Neural cell (in vitro differentiated cells): ENCODE data around the gene CCDC158. TPM values are rescaled to one million over a fixed set of nuclear protein-coding genes. Genes with fewer than 3 reads are reported as not detected.

Experiments
- H2AFZ ChIP-seq: fragments of 200-600, 300-800 bp; sonication (generic), shearing (Covaris generic); 2 replicates; pipeline ENCODE4 v1.6.0; 2014; ENCODE audit warnings: low read depth, mild to moderate bottlenecking, antibody characterized with exemption, low read length, moderate library complexity
- H3F3A ChIP-seq: fragments of 200-600 bp; shearing (Covaris generic); 2 replicates; pipeline ENCODE4 v1.6.1; 2016; ENCODE audit warnings: mild to moderate bottlenecking, moderate library complexity, mixed read lengths, antibody characterized with exemption, low read length; ENCODE audit not compliant: insufficient read depth, poor library complexity, severe bottlenecking
- H3K27ac ChIP-seq: fragments of 200-600, 300-800 bp; sonication (generic), shearing (Covaris generic); 2 replicates; pipeline ENCODE4 v1.5.1; 2014; ENCODE audit warnings: mild to moderate bottlenecking, low read length, moderate library complexity
- H3K27me3 ChIP-seq: fragments of 300-800, 200-600 bp; sonication (generic), shearing (Covaris generic); 2 replicates; pipeline ENCODE4 v1.6.0; 2014; ENCODE audit warnings: mild to moderate bottlenecking, low read depth, low read length, moderate library complexity; ENCODE audit not compliant: insufficient read depth
- H3K36me3 ChIP-seq: fragments of 300-800, 200-600 bp; sonication (generic), shearing (Covaris generic); 2 replicates; pipeline ENCODE4 v1.5.1; 2014; ENCODE audit warnings: mild to moderate bottlenecking, antibody characterized with exemption, low read length, moderate library complexity; ENCODE audit not compliant: insufficient read depth
- H3K4me2 ChIP-seq: fragments of 300-800, 200-600 bp; sonication (generic), shearing (Covaris generic); 2 replicates; pipeline ENCODE4 v1.6.0; 2014; ENCODE audit warnings: mild to moderate bottlenecking, low read length
- H3K4me3 ChIP-seq: fragments of 300-800, 200-600 bp; sonication (generic), shearing (Covaris generic); 2 replicates; pipeline ENCODE4 v1.5.1; 2014; ENCODE audit warnings: mild to moderate bottlenecking, low read length, moderate library complexity
- H3K79me2 ChIP-seq: fragments of 200-600 bp; shearing (Covaris generic); replicated peaks from 2 replicates; pipeline ENCODE4 v1.6.0; 2014; ENCODE audit warnings: mild to moderate bottlenecking, low read length, moderate library complexity; ENCODE audit not compliant: insufficient read depth
- H3K9ac ChIP-seq: fragments of 300-800, 200-600 bp; sonication (generic), shearing (Covaris generic); 2 replicates; pipeline ENCODE4 v1.6.1; 2016; ENCODE audit warnings: mild to moderate bottlenecking, low read length, mixed read lengths
- H3K9me2 ChIP-seq: fragments of 200-600 bp; shearing (Covaris generic); 2 replicates; pipeline ENCODE4 v1.6.1; 2016; ENCODE audit warnings: mild to moderate bottlenecking, low read length, mixed read lengths; ENCODE audit not compliant: insufficient read depth
- H3K9me3 ChIP-seq: fragments of 200-600, 300-800 bp; sonication (generic), shearing (Covaris generic); 2 replicates; pipeline ENCODE4 v1.6.1; 2016; ENCODE audit warnings: mild to moderate bottlenecking, mixed run types, low read length, moderate library complexity, mixed read lengths
- H4K20me1 ChIP-seq: fragments of 200-600 bp; shearing (Covaris generic); 2 replicates; pipeline ENCODE4 v1.6.1; 2016; ENCODE audit warnings: mild to moderate bottlenecking, mixed run types; ENCODE audit not compliant: insufficient read depth
- EP300 ChIP-seq: fragments of 450-650 bp; conservative IDR thresholded peaks from 2 replicates; pipeline ENCODE4 v1.6.1; 2014; ENCODE audit warnings: antibody characterized with exemption, mild to moderate bottlenecking, moderate library complexity; ENCODE audit not compliant: poor library complexity, severe bottlenecking
- EZH2 ChIP-seq: fragments of 200-600, 300-800 bp; shearing (Covaris generic), sonication (generic); IDR thresholded peaks from 2 replicates; pipeline ENCODE4 v1.6.1; 2014; ENCODE audit warnings: antibody characterized with exemption, low read length, borderline replicate concordance, mild to moderate bottlenecking; ENCODE audit not compliant: insufficient read depth, poor library complexity, severe bottlenecking
- MXI1 ChIP-seq: fragments of 450-650 bp; conservative IDR thresholded peaks from 2 replicates; pipeline ENCODE4 v1.6.1; 2014; ENCODE audit warnings: antibody characterized with exemption, mild to moderate bottlenecking; ENCODE audit not compliant: poor library complexity, severe bottlenecking
- POLR2AphosphoS5 ChIP-seq: IDR thresholded peaks from 2 replicates; pipeline ENCODE4 v1.6.1; 2012
- RAD21 ChIP-seq: fragments of 450-650 bp; conservative IDR thresholded peaks from 2 replicates; pipeline ENCODE4 v1.6.1; 2014; ENCODE audit warnings: antibody characterized with exemption, mild to moderate bottlenecking, moderate library complexity
- SMC3 ChIP-seq: fragments of 450-650 bp; conservative IDR thresholded peaks from 2 replicates; pipeline ENCODE4 v1.6.1; 2014; ENCODE audit warnings: antibody characterized with exemption, mild to moderate bottlenecking, moderate library complexity; ENCODE audit not compliant: poor library complexity
- TAF1 ChIP-seq: IDR thresholded peaks from 2 replicates; pipeline ENCODE4 v1.6.1; 2012; ENCODE audit warnings: low read depth
- polyA plus RNA-seq: library from polyadenylated mRNA; depleted of rRNA; stranded (reverse); fragments of >200 nt; gene quantifications from 2 replicates; pipeline ENCODE4 v1.2.3, GENCODE V29; 2014
- TF ChIP-seq, protein P1 (sequence below): fragments of 450-650 bp; IDR thresholded peaks from 2 replicates; pipeline ENCODE4 v1.5.1; 2014; ENCODE audit warnings: antibody characterized with exemption, mild to moderate bottlenecking, moderate library complexity; ENCODE audit not compliant: poor library complexity, severe bottlenecking
- TF ChIP-seq, protein P2 (sequence below): IDR thresholded peaks from 2 replicates; pipeline ENCODE4 v1.6.1; 2012; ENCODE audit warnings: borderline replicate concordance

The CCDC158 gene
- polyA plus RNA-seq, 1 donor from 2014 or later: not detected

GRCh38 chr4:76377481-76377901 lies 43.5 kb downstream of the CCDC158 start:
- Histone ChIP-seq H3K79me2 (no peaks in the 10 kb centered on the region), H3K4me2 (no peak overlapping the region), H3K9ac (no peak overlapping the region), H4K20me1 (no peaks in the 10 kb centered on the region), H3K9me2 (no peaks in the 10 kb centered on the region), H3K9me3 (no peaks in the 10 kb centered on the region), H3K36me3 (no peaks in the 10 kb centered on the region), H3K27me3 (no peaks in the 10 kb centered on the region), H2AFZ (no peak overlapping the region), H3K4me3 (no peak overlapping the region), H3K27ac (no peak overlapping the region), H3F3A (no peaks in the 10 kb centered on the region)
- TF ChIP-seq POLR2AphosphoS5: no peak
- TF ChIP-seq, protein P1, sequence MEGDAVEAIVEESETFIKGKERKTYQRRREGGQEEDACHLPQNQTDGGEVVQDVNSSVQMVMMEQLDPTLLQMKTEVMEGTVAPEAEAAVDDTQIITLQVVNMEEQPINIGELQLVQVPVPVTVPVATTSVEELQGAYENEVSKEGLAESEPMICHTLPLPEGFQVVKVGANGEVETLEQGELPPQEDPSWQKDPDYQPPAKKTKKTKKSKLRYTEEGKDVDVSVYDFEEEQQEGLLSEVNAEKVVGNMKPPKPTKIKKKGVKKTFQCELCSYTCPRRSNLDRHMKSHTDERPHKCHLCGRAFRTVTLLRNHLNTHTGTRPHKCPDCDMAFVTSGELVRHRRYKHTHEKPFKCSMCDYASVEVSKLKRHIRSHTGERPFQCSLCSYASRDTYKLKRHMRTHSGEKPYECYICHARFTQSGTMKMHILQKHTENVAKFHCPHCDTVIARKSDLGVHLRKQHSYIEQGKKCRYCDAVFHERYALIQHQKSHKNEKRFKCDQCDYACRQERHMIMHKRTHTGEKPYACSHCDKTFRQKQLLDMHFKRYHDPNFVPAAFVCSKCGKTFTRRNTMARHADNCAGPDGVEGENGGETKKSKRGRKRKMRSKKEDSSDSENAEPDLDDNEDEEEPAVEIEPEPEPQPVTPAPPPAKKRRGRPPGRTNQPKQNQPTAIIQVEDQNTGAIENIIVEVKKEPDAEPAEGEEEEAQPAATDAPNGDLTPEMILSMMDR: no peak
- no peak for TF ChIP-seq SMC3
- no peak for TF ChIP-seq EZH2
- TF ChIP-seq TAF1: no peak
- TF ChIP-seq EP300: no peak
- TF ChIP-seq MXI1: no peak
- TF ChIP-seq RAD21: no peak
- TF ChIP-seq, protein P2, sequence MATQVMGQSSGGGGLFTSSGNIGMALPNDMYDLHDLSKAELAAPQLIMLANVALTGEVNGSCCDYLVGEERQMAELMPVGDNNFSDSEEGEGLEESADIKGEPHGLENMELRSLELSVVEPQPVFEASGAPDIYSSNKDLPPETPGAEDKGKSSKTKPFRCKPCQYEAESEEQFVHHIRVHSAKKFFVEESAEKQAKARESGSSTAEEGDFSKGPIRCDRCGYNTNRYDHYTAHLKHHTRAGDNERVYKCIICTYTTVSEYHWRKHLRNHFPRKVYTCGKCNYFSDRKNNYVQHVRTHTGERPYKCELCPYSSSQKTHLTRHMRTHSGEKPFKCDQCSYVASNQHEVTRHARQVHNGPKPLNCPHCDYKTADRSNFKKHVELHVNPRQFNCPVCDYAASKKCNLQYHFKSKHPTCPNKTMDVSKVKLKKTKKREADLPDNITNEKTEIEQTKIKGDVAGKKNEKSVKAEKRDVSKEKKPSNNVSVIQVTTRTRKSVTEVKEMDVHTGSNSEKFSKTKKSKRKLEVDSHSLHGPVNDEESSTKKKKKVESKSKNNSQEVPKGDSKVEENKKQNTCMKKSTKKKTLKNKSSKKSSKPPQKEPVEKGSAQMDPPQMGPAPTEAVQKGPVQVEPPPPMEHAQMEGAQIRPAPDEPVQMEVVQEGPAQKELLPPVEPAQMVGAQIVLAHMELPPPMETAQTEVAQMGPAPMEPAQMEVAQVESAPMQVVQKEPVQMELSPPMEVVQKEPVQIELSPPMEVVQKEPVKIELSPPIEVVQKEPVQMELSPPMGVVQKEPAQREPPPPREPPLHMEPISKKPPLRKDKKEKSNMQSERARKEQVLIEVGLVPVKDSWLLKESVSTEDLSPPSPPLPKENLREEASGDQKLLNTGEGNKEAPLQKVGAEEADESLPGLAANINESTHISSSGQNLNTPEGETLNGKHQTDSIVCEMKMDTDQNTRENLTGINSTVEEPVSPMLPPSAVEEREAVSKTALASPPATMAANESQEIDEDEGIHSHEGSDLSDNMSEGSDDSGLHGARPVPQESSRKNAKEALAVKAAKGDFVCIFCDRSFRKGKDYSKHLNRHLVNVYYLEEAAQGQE: no peak

DNA sequence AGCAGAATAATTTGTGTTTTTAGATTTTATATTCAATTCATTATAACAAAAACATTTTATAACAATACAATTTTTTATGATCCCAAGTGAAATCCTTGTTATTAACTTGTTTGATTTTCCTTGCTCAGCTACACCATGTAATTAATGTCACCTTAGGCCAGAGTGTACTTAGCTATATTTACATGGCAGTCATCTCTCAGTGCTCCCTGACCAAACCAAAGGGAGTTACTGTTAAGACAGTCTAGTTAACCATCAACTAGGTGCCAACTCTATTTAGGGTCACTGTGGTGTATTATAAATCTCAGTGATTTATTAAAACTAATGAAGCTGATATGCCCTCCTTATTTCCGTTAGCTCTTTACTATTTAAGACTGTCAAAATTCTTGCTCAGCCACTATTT lies 44.4 kb downstream of the CCDC158 start:
- Histone ChIP-seq H3K9me3 (no peaks in the 10 kb centered on the region), H3K4me2 (no peak overlapping the region), H3F3A (no peaks in the 10 kb centered on the region), H3K9ac (no peak overlapping the region), H3K27me3 (no peaks in the 10 kb centered on the region), H3K4me3 (no peak overlapping the region), H3K9me2 (no peaks in the 10 kb centered on the region), H3K79me2 (no peaks in the 10 kb centered on the region), H4K20me1 (no peaks in the 10 kb centered on the region), H3K36me3 (no peaks in the 10 kb centered on the region), H3K27ac (no peak overlapping the region), H2AFZ (no peak overlapping the region)
- TF ChIP-seq POLR2AphosphoS5 (no peak), MXI1 (no peak), SMC3 (no peak), RAD21 (no peak), EZH2 (no peak), TAF1 (no peak), EP300 (no peak)
- TF ChIP-seq, protein P2: no peak
- TF ChIP-seq, protein P1: no peak
